Measurements from ENCODE around the gene FITM2. TPM values are rescaled to one million over a fixed set of nuclear protein-coding genes. Genes with fewer than 3 reads are reported as not detected.
"Not testable (repeated sequence)": the region's sequence is repeated elsewhere in the genome, so short reads cannot be mapped to it uniquely, and the experiment has no call there.

The FITM2 gene, protein sequence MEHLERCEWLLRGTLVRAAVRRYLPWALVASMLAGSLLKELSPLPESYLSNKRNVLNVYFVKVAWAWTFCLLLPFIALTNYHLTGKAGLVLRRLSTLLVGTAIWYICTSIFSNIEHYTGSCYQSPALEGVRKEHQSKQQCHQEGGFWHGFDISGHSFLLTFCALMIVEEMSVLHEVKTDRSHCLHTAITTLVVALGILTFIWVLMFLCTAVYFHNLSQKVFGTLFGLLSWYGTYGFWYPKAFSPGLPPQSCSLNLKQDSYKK
- 1 to 10 TPM; 2.3 to 2.6 TPM for total RNA-seq

DNA sequence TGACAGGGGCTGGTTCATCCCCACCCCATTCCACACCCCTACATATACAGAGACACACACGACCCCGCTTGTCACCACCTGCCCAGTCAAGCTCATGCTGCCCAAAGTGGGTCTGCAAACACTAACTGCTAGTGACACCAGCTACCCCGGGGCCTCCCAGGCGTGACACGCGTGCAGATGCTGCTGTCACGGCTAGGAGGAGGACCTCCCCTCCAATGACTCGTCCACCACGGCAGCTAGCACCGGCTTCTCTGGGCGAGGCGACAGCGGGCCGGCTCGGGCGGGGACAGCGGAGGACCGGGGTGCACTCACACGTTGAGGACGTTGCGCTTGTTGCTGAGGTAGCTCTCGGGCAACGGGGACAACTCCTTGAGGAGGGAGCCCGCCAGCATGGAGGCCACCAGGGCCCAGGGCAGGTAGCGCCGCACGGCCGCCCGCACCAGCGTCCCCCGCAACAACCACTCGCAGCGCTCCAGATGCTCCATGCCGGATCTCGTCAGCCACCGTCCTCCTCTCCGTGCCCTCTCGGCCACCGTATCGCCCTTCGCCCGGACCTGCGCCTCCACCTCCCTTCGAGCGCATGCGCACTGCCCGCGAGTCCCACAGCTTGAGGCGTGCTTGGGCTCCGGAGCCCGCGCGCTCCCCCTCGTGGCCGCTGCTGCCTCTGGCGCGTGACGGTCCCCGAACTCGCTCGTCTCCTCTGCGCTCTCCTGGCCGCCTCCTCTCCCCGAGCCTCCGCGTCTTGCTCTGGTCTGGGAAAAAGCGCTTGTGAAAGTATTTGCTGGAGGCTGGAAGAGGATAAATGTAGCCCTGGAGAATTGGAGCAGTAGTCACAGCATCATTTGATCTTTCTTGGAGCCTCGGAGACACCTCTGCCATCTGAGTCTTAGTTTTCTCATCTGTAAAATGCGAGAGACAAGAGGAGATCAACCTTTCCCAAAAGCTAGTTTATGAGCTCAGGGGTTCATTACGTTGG is at the start of gene FITM2:
Gene FITM2 (minus strand): TSS at position 539 of the 976 bp plus-strand sequence. CDS start 54 bp downstream, at position 485.
- CTCF ChIA-PET: interaction anchor here (0.8 to 7.5 kb wide), 16 partner anchors 9 to 334 kb away, joined by 3 to 161 read pairs (median 4); partner anchors contain the start of gene OSER1
- POLR2A ChIA-PET: interaction anchor here (1.0 to 1.5 kb wide), 2 partner anchors 12 to 93 kb away, joined by 4 to 8 read pairs; no protein-coding TSS in a partner anchor

DNA sequence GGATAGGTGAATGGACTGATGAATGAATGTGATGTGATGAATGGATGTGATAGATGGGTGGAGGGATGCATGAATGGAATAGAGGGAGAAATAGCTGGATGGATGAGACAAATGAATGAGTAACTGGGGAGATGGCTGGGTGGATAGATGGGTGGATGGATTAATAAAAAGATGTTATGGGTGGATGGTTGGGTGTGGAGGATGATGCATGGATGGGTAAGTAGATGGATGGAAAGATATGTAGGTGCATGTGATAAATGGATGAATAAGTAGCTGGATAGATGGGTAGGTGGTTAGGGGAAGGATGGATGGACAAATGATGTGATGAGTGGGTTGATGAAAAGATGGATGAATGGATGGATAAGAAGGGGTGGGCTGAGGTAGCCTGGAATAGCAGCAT is 49.2 kb upstream of the FITM2 start:
- ChIA-PET POLR2A (no interaction called here), CTCF (no interaction called here)

DNA sequence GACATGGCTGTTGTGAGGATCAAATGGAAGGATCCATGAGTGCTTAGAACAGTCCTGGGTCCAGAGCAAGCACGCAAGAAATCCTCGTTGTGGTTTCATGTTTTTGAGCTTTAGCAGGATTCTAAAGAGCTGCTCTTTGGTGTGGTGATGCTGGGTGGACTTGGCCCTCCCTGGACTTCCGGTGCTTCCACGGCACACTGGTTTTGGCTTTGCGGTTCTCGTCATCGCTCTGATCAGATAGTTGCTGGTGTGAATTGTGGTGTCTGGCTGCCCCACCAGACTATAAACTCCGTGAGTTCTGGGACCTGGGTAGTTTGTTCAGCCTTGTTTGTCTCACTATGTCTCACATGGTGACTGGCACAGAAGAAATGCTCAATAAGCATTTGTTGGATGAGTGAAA is 47.8 kb upstream of the FITM2 start:
- POLR2A ChIA-PET: interaction anchor here (0.6 kb wide), 1 partner anchor 259 kb away, joined by 6 read pairs; no protein-coding TSS in a partner anchor
- CTCF ChIA-PET: no interaction called here

DNA sequence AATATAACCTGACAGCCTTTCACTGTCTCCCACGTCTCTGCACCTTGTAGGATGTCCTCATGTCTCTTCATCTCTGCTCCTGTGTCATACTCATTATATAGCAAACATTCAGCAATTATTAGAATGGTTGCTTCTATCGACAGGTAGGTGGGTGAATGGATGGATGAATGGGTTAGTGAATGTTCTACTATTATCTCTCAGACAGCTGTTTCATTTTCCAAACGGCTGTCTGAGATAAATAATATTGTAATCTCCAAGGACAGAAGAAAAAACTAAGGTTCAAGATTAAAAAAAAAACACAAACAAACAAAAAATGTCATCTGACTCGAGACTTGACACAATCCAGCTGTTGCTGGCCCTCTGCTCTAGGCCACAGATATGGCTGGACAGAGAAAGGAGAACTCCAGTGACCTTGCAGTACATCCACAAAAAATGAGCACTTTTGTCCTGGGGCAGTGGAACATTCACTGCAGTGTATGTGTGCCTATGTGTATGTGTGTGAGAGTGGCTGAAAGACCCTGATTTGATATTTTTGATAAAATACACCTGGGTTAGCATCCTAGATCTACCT is 46.6 kb upstream of the FITM2 start:
- POLR2A ChIA-PET: interaction anchor here (0.6 kb wide), 1 partner anchor 33 kb away, joined by 3 read pairs; no protein-coding TSS in a partner anchor
- CTCF ChIA-PET: no interaction called here

DNA sequence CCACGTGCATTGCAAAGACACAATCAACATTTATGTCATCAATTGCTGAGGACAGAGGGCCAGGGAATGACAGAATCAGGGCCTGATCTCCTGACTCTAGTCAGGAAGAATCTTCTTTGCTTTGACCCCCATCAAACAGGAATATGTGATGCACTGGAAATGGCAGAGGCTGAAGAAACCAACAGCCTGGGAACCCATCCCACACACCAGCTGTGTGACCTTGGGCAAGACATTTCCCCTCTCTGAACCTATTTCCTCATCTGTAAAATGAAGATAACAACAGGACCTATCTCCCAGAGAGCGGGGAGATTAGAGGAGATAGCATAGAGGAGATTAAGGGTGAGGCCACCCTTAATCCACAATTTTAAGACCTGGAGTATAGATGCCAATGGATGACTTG is 46.0 kb upstream of the FITM2 start:
- ChIA-PET POLR2A (no interaction called here), CTCF (no interaction called here)

DNA sequence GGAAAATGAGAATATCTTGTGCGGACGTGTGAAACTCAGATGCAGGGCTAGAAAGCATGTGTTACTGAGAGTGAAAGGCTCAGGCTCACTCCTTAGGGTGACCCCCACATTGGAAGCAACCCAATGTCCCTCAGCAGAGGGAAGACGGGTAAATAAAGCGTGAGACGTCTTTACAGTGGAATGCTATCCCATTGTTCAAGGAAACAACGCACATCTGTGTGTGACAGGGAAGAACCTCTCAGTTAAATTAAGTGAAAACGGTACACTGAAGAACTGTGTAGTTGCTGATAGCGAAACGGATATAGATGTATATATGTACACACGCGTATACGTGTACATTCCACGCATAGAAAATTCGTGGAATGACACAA is 45.3 kb upstream of the FITM2 start:
- ChIA-PET CTCF (no interaction called here), POLR2A (no interaction called here)

DNA sequence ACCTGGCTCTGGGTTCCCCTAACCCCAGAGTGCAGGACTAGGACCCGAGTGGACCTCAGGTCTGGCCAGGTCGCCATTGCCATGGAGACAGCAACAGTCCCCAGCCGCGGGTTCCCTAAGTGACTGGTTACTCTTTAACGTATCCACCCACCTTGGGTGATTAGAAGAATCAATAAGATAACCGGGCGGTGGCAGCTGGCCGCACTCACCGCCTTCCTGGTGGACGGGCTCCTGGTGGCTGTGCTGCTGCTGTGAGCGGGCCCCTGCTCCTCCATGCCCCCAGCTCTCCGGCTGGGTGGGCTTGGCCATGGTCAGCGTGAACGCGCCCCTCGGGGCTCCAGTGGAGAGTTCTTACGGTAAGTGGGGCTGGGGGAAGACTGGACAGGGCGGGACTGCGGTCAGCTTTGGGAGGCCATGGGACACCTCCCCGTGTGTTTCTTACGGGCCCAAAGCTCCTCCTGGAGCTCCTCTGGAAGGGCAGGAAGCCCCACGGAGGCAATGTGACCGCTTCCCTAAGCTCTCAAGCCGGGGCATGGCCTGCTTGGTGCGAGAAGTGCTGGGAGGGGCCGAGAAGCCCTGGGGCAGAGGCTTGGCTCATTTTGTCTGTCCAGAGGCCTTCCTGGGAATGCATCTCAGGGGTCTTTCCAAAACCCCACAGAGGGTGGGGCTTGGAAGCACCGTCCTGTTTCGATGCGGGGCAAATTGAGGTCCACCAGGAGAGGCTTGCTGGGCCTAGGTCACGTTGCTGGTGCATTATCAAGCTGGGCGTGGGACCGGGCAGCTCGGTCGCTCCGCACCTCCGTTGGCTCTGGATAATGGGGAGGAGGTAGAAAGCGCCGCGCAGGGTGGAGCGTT is 44.7 kb upstream of the FITM2 start, which contains the start of gene HNF4A:
Gene HNF4A (plus strand): TSS at position 202 of the 855 bp plus-strand sequence. CDS start 106 bp downstream, at position 308.
- ChIA-PET POLR2A (no interaction called here), CTCF (no interaction called here)

DNA sequence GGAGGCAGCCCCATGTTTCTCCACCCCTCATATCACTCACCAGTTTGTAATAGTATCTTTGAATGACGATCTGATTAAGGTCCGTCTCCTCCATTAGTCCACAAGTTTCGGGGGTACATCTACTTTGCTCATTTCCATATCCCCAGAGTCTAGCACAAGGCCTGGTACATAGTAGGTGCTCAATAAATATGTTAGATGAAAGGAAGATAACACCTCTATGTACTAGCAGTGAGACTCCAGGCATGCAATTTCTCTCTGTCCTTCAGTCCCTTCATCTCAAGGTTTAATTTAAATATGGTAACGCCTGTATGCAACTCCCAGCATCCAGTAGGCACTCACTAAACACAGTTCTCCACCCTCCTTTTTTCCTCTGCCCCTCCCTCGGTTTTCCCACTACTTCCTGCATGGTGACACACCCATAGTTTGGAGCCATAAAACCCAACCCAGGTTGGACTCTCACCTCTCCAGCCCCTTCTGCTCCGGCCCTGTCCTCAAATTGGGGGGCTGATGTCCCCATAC is 44.0 kb upstream of the FITM2 start:
- POLR2A ChIA-PET: no interaction called here
- CTCF ChIA-PET: no interaction called here

DNA sequence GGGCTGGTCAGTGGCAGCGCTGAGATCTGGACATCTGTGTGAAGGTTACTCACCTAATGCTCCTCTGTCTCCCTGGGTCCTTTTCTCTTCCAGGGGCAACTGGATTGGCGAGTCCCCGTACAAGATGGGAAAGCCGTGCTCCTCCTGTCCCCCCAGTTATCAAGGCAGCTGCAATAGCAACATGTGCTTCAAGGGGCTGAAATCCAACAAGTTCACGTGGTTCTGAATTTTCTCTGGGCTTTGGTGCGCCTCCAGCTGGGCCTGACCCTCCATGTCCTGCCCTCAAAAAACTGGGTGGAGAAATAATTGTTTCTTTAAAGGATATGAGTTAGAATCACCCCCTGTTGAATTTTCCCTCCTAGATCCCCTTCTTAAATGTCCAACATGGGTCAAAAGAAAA is 39.6 kb upstream of the FITM2 start:
- ChIA-PET POLR2A (no interaction called here), CTCF (no interaction called here)

DNA sequence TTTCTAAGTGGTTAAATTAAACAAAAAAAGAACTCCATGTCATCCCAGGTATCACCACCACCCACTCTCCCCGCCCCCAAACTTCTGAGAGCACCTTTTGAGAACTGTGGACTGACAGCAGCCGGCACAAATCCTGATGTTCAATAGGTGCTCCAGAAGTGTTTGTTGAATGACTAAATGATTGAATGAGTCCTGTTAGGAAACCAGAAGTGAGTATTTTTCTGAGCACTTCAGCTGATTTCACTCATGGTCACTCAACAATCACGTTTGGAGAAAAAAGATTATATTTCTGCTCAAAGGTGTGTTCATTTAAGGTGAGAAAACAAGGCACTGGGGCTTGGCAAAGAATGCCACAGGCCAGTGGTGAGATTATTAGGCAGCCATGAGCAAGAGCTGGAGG is 38.3 kb upstream of the FITM2 start:
- POLR2A ChIA-PET: no interaction called here
- CTCF ChIA-PET: no interaction called here

DNA sequence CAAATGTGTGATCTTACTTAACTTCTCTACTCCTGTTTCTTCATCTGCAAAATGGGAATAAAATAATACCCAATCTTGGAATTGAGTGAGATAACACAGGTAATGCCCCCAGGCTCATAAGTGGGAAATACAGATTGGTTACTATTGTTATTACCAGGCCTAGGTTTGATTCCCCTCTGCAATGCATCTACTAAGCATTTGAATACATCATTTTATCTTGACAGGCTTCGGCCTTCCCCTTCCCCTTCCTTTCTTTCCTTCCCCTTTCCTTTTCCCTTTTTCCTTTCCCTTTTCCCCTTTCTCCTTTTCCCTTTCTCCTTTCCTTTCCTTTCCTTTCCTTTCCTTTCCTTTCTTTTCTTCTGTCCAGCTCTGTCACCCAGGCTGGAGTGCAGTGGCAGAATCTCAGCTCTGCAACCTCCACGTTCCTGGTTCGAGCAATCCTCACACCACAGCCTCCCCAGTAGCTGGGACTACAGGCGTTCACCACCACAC is 37.2 kb upstream of the FITM2 start:
- ChIA-PET CTCF (no interaction called here), POLR2A (no interaction called here)

DNA sequence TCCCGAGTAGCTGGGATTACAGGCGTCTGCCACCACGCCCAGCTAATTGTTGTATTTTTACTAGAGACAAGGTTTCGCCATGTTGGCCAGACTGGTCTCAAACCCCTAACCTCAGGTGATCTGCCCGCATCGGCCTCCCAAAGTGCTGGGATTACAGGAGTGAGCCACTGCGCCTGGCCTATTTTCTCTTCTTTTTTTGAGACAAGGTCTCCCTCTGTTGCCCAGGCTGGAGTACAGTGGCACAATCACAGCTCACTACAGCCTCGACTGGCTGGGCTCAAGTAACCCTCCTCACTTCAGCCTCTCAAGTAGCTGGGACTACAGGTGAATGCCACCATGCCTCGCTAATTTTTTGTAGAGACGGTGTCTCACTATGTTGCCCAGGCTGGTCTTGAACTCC is 34.9 kb upstream of the FITM2 start:
- CTCF ChIA-PET, POLR2A ChIA-PET: not testable (repeated sequence)

DNA sequence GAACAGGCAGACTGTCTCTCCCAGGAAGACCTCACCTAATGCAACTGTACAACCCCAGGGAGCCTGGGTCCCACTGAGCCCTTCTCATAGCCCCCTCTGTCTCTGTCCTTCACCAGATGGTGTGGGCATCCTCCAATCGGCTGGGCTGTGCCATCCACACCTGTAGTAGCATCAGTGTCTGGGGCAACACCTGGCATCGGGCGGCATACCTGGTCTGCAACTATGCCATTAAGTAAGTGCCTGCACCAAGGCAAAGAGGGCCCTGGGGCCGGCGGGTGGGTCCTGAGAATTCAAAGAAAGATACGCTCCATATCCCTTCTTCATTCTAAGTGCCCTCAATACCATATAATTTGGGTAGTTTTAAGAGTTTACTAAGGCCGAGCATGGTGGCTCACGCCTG is 34.1 kb upstream of the FITM2 start:
- ChIA-PET POLR2A (no interaction called here), CTCF (no interaction called here)

DNA sequence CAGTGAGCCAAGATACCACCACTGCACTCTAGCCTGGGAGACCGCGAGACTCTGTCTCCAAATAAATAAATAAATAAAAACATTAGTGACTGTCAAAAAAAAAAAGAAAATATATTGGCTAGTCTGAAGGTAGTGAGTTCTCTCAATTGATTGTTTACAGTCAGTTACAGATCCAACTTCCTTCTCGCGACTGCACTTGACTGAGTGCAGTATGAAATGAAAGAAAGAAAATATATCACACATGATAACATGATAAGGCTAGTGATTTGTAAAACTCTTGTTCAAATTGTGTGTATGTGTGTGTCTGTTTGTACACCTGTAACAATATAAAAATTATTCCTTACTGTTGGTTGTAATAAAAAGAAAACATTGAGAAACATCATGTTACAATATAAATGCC is 33.7 kb upstream of the FITM2 start:
- CTCF ChIA-PET: no interaction called here

DNA sequence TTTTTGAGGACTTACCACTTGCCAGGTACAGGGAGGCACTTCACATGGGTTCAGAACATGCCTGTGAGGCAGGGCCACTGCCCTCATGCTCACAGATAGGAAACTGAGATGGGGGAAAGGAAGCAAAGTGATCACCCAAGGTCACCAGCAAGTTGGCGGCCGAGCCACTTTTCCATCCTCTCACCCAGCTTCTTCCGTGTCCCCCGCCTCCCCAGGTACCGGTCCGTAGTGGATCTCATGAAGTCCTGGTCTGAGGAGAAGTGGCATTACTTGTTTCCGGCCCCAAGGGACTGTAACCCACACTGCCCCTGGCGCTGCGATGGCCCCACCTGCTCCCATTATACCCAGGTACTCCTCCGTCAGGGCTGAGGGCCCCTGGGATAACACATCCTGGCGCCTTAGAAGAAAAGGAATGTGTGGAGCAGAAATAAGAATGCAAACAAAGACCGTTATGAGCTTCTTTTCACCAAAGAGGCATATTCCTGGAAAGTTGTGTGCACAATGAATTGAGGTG is 32.2 kb upstream of the FITM2 start:
- ChIA-PET POLR2A (no interaction called here), CTCF (no interaction called here)

More for the DNA sequence above, 33.7 kb upstream of the FITM2 start:
- POLR2A ChIA-PET: no interaction called here

DNA sequence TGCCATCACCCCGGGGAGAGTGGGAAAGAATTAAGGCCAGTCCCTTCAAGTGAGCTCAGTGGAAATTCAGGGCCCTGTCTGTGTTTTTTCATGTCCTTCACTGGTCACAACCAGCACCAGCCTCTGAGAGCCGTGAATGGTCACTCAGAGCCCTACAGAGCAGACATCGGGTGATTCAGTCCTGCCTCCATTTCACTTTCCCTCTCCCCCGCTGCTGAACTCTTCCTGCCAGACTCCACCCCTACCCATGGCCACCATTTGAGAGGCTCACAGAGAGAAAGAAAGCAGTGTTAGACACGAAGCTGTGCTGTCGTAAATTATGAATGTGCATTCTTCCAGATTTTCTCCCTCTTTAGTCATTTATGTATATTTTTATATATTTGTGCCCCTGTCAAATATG is 31.2 kb upstream of the FITM2 start:
- ChIA-PET CTCF (no interaction called here), POLR2A (no interaction called here)

DNA sequence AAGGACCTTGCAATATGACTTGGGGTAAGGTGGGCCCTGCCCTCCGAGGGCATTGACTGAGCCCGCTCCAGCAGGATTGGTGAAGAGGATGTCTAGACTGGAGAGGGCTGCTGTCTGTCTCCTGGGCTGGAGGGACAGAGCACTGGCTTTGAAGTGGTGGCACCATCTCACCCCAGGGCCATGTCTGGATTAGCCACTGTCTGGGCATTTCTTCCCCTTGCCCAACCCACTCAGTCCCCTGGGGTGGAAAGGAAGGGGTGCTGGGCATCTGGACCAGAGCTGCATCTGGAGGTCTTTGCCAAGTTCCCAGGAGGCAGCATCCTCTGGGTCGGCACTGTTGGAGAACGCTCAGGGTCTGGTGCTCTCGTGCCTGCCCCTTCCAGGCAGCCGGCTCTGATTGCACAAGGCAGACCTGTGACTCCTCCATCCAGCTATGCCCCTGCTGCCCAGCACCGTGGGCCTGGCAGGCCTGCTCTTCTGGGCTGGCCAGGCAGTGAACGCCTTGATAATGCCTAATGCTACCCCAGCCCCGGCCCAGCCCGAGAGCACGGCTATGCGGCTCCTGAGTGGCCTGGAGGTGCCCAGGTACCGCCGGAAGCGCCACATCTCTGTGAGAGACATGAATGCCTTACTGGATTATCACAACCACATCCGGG is 25.9 kb upstream of the FITM2 start, which contains the start of gene R3HDML:
Gene R3HDML (plus strand): TSS at position 319 of the 656 bp plus-strand sequence. CDS start 115 bp downstream, at position 434.
- CTCF ChIA-PET: no interaction called here
- POLR2A ChIA-PET: no interaction called here

DNA sequence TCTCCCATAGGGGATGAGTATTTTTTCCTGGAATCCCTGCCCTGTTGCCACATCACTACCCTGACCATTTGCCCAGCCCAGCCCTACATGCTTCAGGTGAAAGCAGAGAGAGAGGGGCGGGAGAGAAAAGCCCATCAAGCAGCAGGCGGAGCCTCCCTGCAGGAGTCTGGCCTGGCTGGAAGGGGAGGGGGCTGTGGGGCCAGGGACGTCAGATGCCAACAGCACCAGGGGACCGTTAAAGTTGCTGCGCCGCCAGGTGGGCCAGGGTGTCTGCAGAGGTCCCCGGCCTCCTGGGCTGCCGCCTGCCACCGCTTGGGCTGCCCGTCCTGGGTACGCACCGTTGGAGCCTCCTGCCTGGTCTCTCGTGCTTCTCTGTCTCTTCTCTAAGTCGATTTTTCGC is 25.1 kb upstream of the FITM2 start:
- ChIA-PET POLR2A (no interaction called here), CTCF (no interaction called here)

DNA sequence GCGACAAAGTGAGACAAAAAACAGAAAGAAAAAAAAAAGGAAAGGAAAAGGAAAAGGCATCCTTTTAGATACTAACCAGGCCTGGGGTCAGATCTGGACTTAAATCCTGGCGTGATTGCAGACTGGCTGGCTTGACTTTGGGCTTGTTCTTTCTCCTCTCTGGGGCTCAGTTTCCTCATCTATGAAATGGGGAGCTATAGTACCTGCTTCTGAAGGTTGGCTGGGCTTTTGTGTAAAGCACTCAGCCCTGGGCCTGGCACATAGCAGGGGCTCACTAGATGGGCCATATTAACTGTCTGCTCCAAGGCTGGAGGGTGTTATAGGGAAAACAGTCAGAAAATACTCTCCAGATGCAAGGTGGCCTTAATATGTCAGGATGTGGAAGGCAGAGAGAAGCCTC is 24.7 kb upstream of the FITM2 start:
- ChIA-PET POLR2A (no interaction called here), CTCF (no interaction called here)

Measured in activated CD8-positive, alpha-beta memory T cell treated with anti-CD3 and anti-CD28 coated beads for 36 hours (primary cell).